H9 (cell line): ENCODE measurements around the gene IKZF1. TPM values are rescaled to one million over a fixed set of nuclear protein-coding genes. Genes with fewer than 3 reads are reported as not detected.

Experiments
- DNase-seq: peaks from one replicate; pipeline ENCODE4 v3.0.0-alpha.2; 2017
- H2AFZ ChIP-seq: one replicate; pipeline ENCODE4 v1.6.1; 2013; ENCODE audit warnings: mild to moderate bottlenecking, low read length, control low read depth, moderate library complexity
- H2AK5ac ChIP-seq: 2 replicates; pipeline ENCODE4 v1.6.1; 2013; ENCODE audit warnings: low read length, control low read depth, mixed read lengths; ENCODE audit not compliant: insufficient read length
- H2BK120ac ChIP-seq: one replicate; pipeline ENCODE4 v1.6.1; 2013; ENCODE audit warnings: low read depth, mild to moderate bottlenecking, low read length, control low read depth, inconsistent platforms; ENCODE audit not compliant: poor library complexity, severe bottlenecking
- H2BK12ac ChIP-seq: 2 replicates; pipeline ENCODE4 v1.6.1; 2013; ENCODE audit warnings: low read length, control low read depth, mixed read lengths, low read depth; ENCODE audit not compliant: insufficient read length
- H2BK15ac ChIP-seq: 2 replicates; pipeline ENCODE4 v1.6.1; 2013; ENCODE audit warnings: low read depth, low read length, control low read depth
- H2BK20ac ChIP-seq: one replicate; pipeline ENCODE4 v1.6.1; 2013; ENCODE audit warnings: low read depth, mild to moderate bottlenecking, low read length, control low read depth, inconsistent platforms; ENCODE audit not compliant: poor library complexity, severe bottlenecking
- H2BK5ac ChIP-seq: 2 replicates; pipeline ENCODE4 v1.6.1; 2013; ENCODE audit warnings: low read length, control low read depth, mixed read lengths; ENCODE audit not compliant: insufficient read length
- H3K14ac ChIP-seq: 2 replicates; pipeline ENCODE4 v1.6.1; 2013; ENCODE audit warnings: low read length, control low read depth; ENCODE audit not compliant: insufficient read depth
- H3K18ac ChIP-seq: 2 replicates; pipeline ENCODE4 v1.6.1; 2013; ENCODE audit warnings: low read depth, mild to moderate bottlenecking, mixed read lengths, low read length, control low read depth; ENCODE audit not compliant: insufficient read length
- H3K23ac ChIP-seq: 2 replicates; pipeline ENCODE4 v1.6.1; 2013; ENCODE audit warnings: low read length, control low read depth, mixed read lengths, low read depth; ENCODE audit not compliant: insufficient read length
- H3K23me2 ChIP-seq: 2 replicates; pipeline ENCODE4 v1.6.1; 2013; ENCODE audit warnings: low read depth, mild to moderate bottlenecking, mixed read lengths, low read length, control low read depth; ENCODE audit not compliant: insufficient read length, poor library complexity, severe bottlenecking
- H3K27ac ChIP-seq: 2 replicates; pipeline ENCODE4 v1.5.1; 2013; ENCODE audit warnings: low read length, control low read depth, mixed read lengths, low read depth; ENCODE audit not compliant: insufficient read length
- H3K27me3 ChIP-seq: 2 replicates; pipeline ENCODE4 v1.6.1; 2013; ENCODE audit warnings: low read length, control low read depth, inconsistent platforms; ENCODE audit not compliant: insufficient read depth
- H3K4ac ChIP-seq: 2 replicates; pipeline ENCODE4 v1.6.1; 2013; ENCODE audit warnings: low read depth, mild to moderate bottlenecking, control low read depth, inconsistent platforms, low read length, moderate library complexity
- H3K4me1 ChIP-seq: 2 replicates; pipeline ENCODE4 v1.6.1; 2013; ENCODE audit warnings: low read length, control low read depth, inconsistent platforms; ENCODE audit not compliant: insufficient read depth
- H3K4me2 ChIP-seq: 2 replicates; pipeline ENCODE4 v1.6.1; 2013; ENCODE audit warnings: low read length, control low read depth, mixed read lengths; ENCODE audit not compliant: insufficient read length, insufficient read depth
- H3K56ac ChIP-seq: 2 replicates; pipeline ENCODE4 v1.6.1; 2013; ENCODE audit warnings: low read depth, mild to moderate bottlenecking, mixed read lengths, low read length, control low read depth; ENCODE audit not compliant: insufficient read length
- H3K79me1 ChIP-seq: 2 replicates; pipeline ENCODE4 v1.6.1; 2013; ENCODE audit warnings: low read depth, mild to moderate bottlenecking, moderate library complexity, low read length, control low read depth, inconsistent platforms; ENCODE audit not compliant: insufficient read depth, poor library complexity, severe bottlenecking
- H3K79me2 ChIP-seq: 2 replicates; pipeline ENCODE4 v1.6.1; 2013; ENCODE audit warnings: low read length, control low read depth, inconsistent platforms; ENCODE audit not compliant: insufficient read depth
- H3K9ac ChIP-seq: 2 replicates; pipeline ENCODE4 v1.6.1; 2013; ENCODE audit warnings: low read length, control low read depth, mixed read lengths; ENCODE audit not compliant: insufficient read length; ENCODE audit errors: extremely low read depth
- H3K9me3 ChIP-seq: one replicate; pipeline ENCODE4 v1.6.1; 2013; ENCODE audit warnings: low read depth, low read length, inconsistent platforms; ENCODE audit not compliant: control insufficient read depth
- H3T11ph ChIP-seq: one replicate; pipeline ENCODE4 v1.6.1; 2013; ENCODE audit warnings: mild to moderate bottlenecking, low read length, control low read depth, inconsistent platforms
- H4K20me1 ChIP-seq: one replicate; pipeline ENCODE4 v1.6.1; 2013; ENCODE audit not compliant: control insufficient read depth, insufficient read length, insufficient read depth
- H4K5ac ChIP-seq: 2 replicates; pipeline ENCODE4 v1.6.1; 2013; ENCODE audit warnings: low read depth, mild to moderate bottlenecking, mixed read lengths, low read length, control low read depth; ENCODE audit not compliant: insufficient read length
- H4K8ac ChIP-seq: replicated peaks from 2 replicates; pipeline ENCODE4 v1.6.1; 2013; ENCODE audit warnings: low read length, control low read depth, mixed read lengths, low read depth; ENCODE audit not compliant: insufficient read length
- H4K91ac ChIP-seq: 2 replicates; pipeline ENCODE4 v1.6.1; 2013; ENCODE audit warnings: low read depth, mild to moderate bottlenecking, moderate library complexity, mixed read lengths, low read length, control low read depth; ENCODE audit not compliant: insufficient read length
- H3K27ac Mint-ChIP-seq, 3 experiments: 2 replicates in 2 of 3; 3 replicates in 1 of 3; pipeline ENCODE4 v1.8.0; 2020 to 2021; ENCODE audit warnings: mixed read lengths in 3 of 3, mild to moderate bottlenecking in 1 of 3, moderate library complexity in 1 of 3
- H3K27me3 Mint-ChIP-seq: 2 replicates; pipeline ENCODE4 v1.8.0; 2021; ENCODE audit warnings: low read depth, mild to moderate bottlenecking, moderate library complexity, mixed read lengths
- H3K36me3 Mint-ChIP-seq, 3 experiments: 2 replicates in 2 of 3; 3 replicates in 1 of 3; pipeline ENCODE4 v1.8.0; 2020 to 2021; ENCODE audit warnings: low read depth in 3 of 3, mixed read lengths in 3 of 3; ENCODE audit not compliant: insufficient read depth in 1 of 3
- H3K4me1 Mint-ChIP-seq, 2 experiments: 2 replicates each; pipeline ENCODE4 v1.8.0; 2020; ENCODE audit warnings: mixed read lengths in 2 of 2
- H3K4me3 Mint-ChIP-seq, 2 experiments: 2 replicates in 1 of 2; 3 replicates in 1 of 2; pipeline ENCODE4 v1.8.0; 2020 to 2021; ENCODE audit warnings: mild to moderate bottlenecking in 2 of 2, mixed read lengths in 2 of 2, moderate library complexity in 1 of 2
- H3K9me3 Mint-ChIP-seq, 2 experiments: 2 replicates in 1 of 2; 3 replicates in 1 of 2; pipeline ENCODE4 v1.8.0; 2020; ENCODE audit warnings: mild to moderate bottlenecking in 2 of 2, mixed read lengths in 2 of 2, moderate library complexity in 1 of 2
- CTCF ChIP-seq: fragments of 200-600 bp; sonication (generic); conservative IDR thresholded peaks from 3 replicates; pipeline ENCODE4 v1.8.0; 2021; ENCODE audit warnings: antibody characterized with exemption, mild to moderate bottlenecking
- WGBS: extraction: QIAGEN DNeasy Blood & Tissue Kit; methylation state at CpG from one replicate; pipeline ENCODE4 v1.1.7; 2013; ENCODE audit warnings: missing lambda C conversion rate, low lambda C conversion rate, mixed read lengths; ENCODE audit not compliant: insufficient read length; ENCODE audit errors: extremely low coverage; 5-methylcytosine and 5-hydroxymethylcytosine counted together
- total RNA-seq: library from RNA; stranded (reverse); gene quantifications from 2 replicates; pipeline ENCODE4 v1.2.1, GENCODE V29; 2021

The IKZF1 gene
- total RNA-seq, 1 experiment from 2014 or later: 0.98 TPM

DNA sequence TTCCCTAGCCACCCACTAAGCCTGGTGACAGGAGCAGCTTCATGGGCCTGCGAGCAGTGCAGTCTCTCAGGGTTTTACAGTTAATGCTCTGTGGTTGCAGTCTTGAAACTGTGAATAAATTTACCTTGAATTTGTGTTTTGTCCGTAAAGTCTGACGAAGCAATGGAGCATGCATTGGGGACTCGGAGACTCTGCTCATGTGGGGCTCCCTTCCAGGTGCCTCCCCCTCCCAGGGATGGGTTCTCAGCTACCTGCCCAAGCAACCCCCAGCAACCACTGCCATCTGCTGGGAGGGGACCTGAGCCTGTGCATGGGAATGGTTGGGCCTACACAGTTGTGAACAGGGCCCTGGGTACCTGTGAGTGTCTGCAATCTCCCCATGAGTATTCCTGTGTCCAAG is 36.3 kb upstream of the IKZF1 start:
- Histone ChIP-seq H3K23me2 (no peaks in the 10 kb centered on the region), H3K56ac (no peak overlapping the region), H3K18ac (no peak overlapping the region), H2BK12ac (no peak overlapping the region), H2AFZ (no peak overlapping the region), H3K23ac (no peak overlapping the region), H3K27ac (no peak overlapping the region), H3K9me3 (no peaks in the 10 kb centered on the region), H3K79me1 (no peaks in the 10 kb centered on the region), H3K4me2 (no peak overlapping the region), H4K5ac (no peak overlapping the region), H3K4me1 (peaks cover 3% of the 10 kb centered on the region; the same call in 1 of the 2 replicates), H4K8ac (no peak overlapping the region), H4K91ac (no peak overlapping the region), H3K14ac (no peak overlapping the region), H2BK20ac (no peak overlapping the region), H3K79me2 (no peaks in the 10 kb centered on the region), H3T11ph (no peak overlapping the region), H3K4ac (no peak overlapping the region), H2AK5ac (no peak overlapping the region), H3K9ac (no peak overlapping the region), H2BK5ac (no peak overlapping the region), H2BK120ac (no peak overlapping the region), H2BK15ac (no peak overlapping the region), H3K27me3 (no peaks in the 10 kb centered on the region), H4K20me1 (no peaks in the 10 kb centered on the region)
- H3K4me1 Mint-ChIP-seq: peaks cover 9% of the 10 kb centered on the region in 2 experiments
- no peak overlapping the region for H3K27ac Mint-ChIP-seq
- DNase-seq: no peak
- peaks cover 2% of the 10 kb centered on the region for H3K27me3 Mint-ChIP-seq
- no peaks in the 10 kb centered on the region for H3K36me3 Mint-ChIP-seq
- H3K9me3 Mint-ChIP-seq: no peaks in the 10 kb centered on the region
- no peak overlapping the region for H3K4me3 Mint-ChIP-seq
- TF ChIP-seq CTCF: no peak
- WGBS: no CpG with 5 or more reads among the region's 4 CpGs
